HG02852 (cell line): Measurements from ENCODE around the gene PRDM11.
"Not testable (repeated sequence)": the region's sequence is repeated elsewhere in the genome, so short reads cannot be mapped to it uniquely, and the experiment has no call there.

Experiments used
- ATAC-seq: cut with Tn5 transposase; IDR thresholded peaks from one replicate; pipeline ENCODE4 v1.9.1; 2021; ENCODE audit warnings: mild to moderate bottlenecking, moderate library complexity; ENCODE audit not compliant: unreplicated experiment

PRDM11 gene

DNA sequence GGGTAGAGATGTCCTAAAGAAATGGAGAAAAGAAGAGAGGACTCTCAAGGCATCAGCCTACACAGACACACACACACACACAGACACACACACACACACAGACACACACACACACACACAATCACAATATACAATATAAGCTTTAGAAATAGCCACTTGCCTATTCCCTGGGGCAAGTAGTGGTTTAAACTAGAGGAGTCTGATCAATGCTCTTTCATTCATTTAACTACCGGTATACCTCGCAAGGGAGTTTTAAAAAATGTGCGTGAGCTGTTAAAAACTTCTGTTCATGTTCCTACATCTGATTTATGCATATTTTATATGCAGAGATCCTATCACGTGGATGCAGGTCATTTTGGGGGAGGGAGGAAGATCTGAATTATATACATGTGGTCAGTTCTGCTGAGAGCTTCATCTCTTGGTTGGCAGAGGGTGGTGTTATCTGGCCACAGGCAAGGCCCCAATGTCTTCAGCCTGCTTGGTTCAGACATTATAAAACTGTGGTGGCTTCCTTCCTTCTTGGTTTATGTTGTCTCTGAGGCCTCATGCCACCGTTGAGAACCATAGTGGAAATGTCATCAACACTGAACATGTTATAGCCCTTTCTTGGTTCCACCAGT is 83.1 kb downstream of the PRDM11 start:
- ATAC-seq: no peak

DNA sequence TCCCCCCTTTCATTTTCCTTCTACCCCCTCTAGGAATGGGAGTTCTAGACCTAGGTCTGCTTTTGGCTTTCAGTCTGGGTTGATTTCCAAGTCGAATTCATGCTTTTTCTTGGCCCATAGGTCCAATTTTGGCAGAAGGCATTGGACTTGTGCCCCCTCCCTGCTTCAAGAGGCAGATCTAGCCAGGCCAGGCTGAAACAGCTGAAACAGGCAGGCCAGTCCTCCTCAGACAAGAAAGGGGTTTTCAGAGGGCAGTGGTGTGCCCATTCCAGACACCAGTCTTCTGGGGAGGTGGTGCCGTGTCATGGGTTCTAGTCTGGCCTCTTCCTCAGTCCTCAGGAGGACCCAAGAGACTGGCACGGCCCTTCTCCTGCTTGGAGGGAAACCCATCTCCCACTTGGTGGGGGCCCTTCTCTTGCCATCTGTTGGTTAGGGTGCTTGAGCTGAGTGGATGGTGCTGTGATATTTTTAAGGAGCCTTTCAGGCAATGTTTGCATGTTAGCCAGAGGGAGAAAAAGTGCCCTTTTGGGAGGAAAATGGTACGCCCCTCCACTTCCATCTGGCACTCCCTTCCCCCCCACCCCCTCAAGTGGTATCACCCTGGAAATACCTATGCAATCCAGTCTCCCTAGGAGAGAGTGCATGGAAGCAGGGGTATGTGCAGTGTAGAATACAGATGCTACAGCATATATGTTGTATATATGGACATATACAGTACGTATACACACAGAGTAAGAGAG is 86.1 kb downstream of the PRDM11 start:
- no peak for ATAC-seq

- peak; percentile 79 for ATAC-seq
These were observed 86.8 kb downstream of the PRDM11 start for GRCh38 chr11:45233121-45233803.

- no peak for ATAC-seq
These were observed 87.3 kb downstream of the PRDM11 start for GRCh38 chr11:45233804-45234170.

GRCh38 chr11:45234306-45235006 is 88.0 kb downstream of the PRDM11 start:
- no peak for ATAC-seq

DNA sequence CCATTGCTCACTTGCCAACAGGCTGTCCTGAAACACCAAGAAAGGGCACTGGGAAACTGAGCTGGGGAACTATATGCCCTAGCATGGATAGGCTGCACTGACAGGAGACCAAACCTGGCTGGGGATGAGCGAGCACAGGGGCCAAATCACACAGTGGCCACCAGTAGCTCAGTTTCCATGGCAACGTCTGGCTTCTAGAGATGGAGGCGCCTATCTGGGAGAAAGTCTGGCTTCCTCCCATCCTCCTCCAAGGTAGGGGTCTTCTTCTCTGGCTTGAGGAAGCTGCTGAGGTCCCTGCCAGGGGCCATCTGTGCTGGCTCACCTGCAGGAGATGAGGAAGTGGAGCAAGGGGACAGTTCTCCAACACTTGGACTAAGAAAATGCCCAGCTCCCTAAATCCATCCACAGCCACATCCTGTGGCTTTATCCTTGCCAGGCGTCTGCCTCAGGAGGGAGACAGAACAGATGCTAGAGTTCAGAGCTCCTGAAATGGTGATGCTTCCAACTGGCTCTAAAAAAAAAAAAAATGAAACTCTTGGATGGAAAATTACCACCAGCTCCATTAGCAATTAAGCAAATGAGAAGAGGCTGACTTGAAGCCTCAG is 91.4 kb downstream of the PRDM11 start:
- no peak for ATAC-seq

DNA sequence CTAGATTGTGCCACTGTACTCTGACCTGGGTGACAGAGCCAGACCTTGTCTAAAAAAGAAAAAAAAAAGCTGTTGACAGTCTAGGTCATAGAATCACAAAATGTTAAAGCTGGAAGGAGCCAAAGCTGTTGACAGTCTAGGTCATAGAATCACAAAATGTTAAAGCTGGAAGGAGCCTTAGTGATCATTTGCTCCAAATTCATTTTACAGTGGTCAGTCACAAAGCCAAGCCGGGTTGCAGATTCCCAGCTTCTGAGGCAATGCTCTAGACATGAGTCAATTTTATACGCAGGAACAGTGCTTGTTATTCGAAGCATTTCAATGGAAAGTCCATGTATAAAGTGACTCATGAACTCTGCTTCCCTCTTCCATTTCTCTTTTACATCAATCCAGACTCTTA is 92.3 kb downstream of the PRDM11 start:
- no peak for ATAC-seq

GRCh38 chr11:45239733-45240132 is 93.3 kb downstream of the PRDM11 start:
- ATAC-seq: no peak

DNA sequence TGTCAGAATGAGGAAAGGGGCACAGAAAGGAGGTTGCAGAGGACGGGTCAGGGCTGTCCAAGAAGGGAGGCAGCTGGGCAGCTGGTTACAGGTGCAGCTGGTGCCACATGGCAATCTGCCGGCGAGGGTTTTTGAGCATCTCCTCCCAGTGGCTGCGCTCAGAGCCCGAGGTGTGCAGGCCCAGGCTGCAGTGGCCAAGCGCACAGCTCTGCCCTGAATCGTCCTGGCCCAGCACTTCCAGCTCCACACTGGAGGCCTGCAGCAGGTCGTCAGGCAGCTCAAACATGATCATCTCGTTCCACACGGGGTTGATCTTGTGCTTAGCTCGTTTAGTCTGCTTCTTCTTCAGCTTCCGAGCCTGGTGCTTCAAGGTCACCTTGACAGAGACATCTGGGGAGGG is 97.5 kb downstream of the PRDM11 start:
- ATAC-seq: no peak

GRCh38 chr11:45245218-45246045 is 99.0 kb downstream of the PRDM11 start:
- ATAC-seq: no peak

DNA sequence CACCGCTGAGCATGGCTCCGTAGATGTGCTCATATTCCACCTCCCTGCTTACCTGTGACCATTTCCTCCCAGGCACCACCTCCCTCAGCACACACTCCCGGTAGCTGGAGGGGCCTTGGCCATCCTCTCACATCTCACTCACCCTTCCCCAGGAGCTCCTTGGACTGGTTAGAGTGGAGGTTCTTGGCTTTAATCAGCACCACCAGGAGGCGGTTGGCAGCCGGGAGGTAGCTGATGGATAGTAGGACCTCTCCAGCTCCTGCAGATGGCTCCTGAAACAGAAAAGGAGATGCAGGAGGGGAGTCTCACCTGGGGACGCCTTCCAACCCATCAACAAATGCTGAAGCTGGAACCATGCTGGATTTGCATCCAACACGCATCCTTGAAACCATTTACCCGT is 99.8 kb downstream of the PRDM11 start:
- no peak for ATAC-seq

- ATAC-seq: no peak
These were observed 101.0 kb downstream of the PRDM11 start for GRCh38 chr11:45247433-45247832.

DNA sequence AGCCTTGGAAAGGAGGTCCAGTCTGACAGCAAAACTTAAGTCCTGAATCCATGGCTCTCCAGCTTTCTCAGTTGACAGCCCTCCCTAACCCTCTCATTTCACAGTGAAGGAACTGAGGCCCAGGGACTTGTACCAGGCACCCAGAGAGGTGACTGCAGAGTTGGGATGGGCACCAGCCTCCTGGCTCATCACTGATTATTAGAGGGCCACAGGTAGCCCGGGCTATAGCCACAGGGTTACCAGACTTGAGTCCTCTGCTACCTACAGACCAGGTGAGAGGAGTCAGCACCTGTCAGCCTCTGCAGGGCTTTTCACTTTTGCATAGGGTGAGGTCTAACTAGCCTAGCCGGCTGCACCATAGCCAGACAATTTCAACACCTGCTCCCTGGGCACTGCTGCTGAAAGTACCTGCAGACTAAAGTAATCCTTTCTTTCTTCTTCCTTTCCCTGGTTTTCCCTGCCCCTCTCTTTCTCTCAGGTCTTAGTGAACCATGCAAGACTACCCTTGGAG is 102.1 kb downstream of the PRDM11 start:
- ATAC-seq: no peak

DNA sequence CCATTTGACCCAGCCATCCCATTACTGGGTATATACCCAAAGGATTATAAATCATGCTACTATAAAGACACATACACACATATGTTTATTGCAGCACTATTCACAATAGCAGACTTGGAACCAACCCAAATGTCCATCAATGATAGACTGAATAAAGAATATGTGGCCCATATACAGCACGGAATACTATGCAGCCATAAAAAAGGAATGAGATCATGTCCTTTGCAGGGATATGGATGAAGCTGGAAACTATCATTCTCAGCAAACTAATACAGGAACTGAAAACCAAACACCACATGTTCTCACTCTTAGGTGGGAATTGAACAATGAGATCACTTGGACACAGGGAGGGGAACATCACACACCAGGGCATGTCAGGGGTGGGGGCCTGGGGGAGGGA is 102.9 kb downstream of the PRDM11 start:
- not testable (repeated sequence) for ATAC-seq

- no peak for ATAC-seq
These were observed 103.7 kb downstream of the PRDM11 start for GRCh38 chr11:45250035-45250718.

- ATAC-seq: no peak
These were observed 105.9 kb downstream of the PRDM11 start for GRCh38 chr11:45252134-45252856.

GRCh38 chr11:45252877-45253276 is 106.4 kb downstream of the PRDM11 start:
- no peak for ATAC-seq

GRCh38 chr11:45253640-45254039 is 107.2 kb downstream of the PRDM11 start:
- ATAC-seq: no peak

DNA sequence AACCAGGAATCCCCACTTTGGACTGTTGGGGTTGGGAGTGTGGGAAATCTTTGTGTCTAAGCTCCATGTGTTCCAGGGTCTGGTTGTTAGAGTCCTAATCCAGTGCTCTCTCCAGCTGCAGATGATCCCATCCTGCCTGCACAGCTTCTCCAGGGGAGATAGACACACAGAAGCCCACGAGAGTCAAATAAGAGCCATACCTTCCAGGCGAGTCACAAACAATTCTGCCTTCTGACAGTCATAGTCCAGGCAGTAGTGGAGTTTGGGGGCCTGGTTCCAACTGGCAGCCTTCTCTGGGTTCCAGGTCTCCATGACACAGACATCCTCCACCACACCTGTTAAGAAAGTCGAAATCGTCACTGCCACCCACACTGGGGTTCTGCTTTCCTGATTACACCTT is 107.6 kb downstream of the PRDM11 start:
- no peak for ATAC-seq
